Inflammatory macrophage treated with lipopolysaccharide for 1 hour (primary cell): ENCODE results near the gene POLE.
A peak's percentile ranks its signal among the peaks of the same experiment; 100 is the strongest.

ENCODE experiments used
- DNase-seq, 2 donors: peaks; one replicate each; pipeline ENCODE4 v3.0.0-alpha.2; 2020 to 2022

POLE gene

GRCh38 chr12:132648616-132649225 is 38.4 kb downstream of the POLE start:
- DNase-seq: no peak

- DNase-seq: no peak
These were observed 39.3 kb downstream of the POLE start for GRCh38 chr12:132647858-132648257.

GRCh38 chr12:132646850-132647249 is 40.3 kb downstream of the POLE start:
- DNase-seq: no peak

GRCh38 chr12:132642846-132643835 is 44.0 kb downstream of the POLE start:
- no peak for DNase-seq

- no peak for DNase-seq
These were observed 45.1 kb downstream of the POLE start for GRCh38 chr12:132641811-132642650.

- no peak for DNase-seq
These were observed 46.2 kb downstream of the POLE start for GRCh38 chr12:132640936-132641335.

- DNase-seq: no peak
These were observed 47.1 kb downstream of the POLE start for GRCh38 chr12:132639956-132640520.

- peak; percentile 19 to 39 for DNase-seq
These were observed 48.4 kb downstream of the POLE start for GRCh38 chr12:132638541-132639408.

GRCh38 chr12:132637811-132638210 is 49.3 kb downstream of the POLE start:
- DNase-seq: no peak

GRCh38 chr12:132635076-132635955 is 51.8 kb downstream of the POLE start:
- no peak for DNase-seq

GRCh38 chr12:132634411-132634990 is 52.6 kb downstream of the POLE start:
- no peak for DNase-seq

- no peak for DNase-seq
These were observed 53.2 kb downstream of the POLE start for GRCh38 chr12:132633901-132634300.

GRCh38 chr12:132633398-132633797 is 53.7 kb downstream of the POLE start:
- DNase-seq: no peak

GRCh38 chr12:132632521-132633228 is 54.5 kb downstream of the POLE start:
- no peak for DNase-seq

GRCh38 chr12:132631666-132632065 is 55.5 kb downstream of the POLE start:
- no peak for DNase-seq

GRCh38 chr12:132630672-132631071 is 56.5 kb downstream of the POLE start:
- no peak for DNase-seq

GRCh38 chr12:132629330-132629729 is 57.8 kb downstream of the POLE start:
- DNase-seq: no peak

GRCh38 chr12:132625731-132626430 is 61.3 kb downstream of the POLE start:
- DNase-seq: no peak
